HG03521 (cell line): ENCODE results near the gene SERPINB7.
"Not testable (repeated sequence)": the region's sequence is repeated elsewhere in the genome, so short reads cannot be mapped to it uniquely, and the experiment has no call there.

Experiments
- ATAC-seq: cut with Tn5 transposase; IDR thresholded peaks from one replicate; pipeline ENCODE4 v1.9.1; 2021; ENCODE audit warnings: mild to moderate bottlenecking, moderate library complexity; ENCODE audit not compliant: unreplicated experiment

SERPINB7 gene

GRCh38 chr18:63775166-63775730 is at the start of gene SERPINB7:
TSS of gene SERPINB7 (plus strand) at chr18:63775418. CDS start at chr18:63782373, 6,955 bp downstream.
- no peak for ATAC-seq

GRCh38 chr18:63725682-63726480 is 49.3 kb upstream of the SERPINB7 start:
- no peak for ATAC-seq

GRCh38 chr18:63730773-63731172 is 44.4 kb upstream of the SERPINB7 start:
- ATAC-seq = no peak

- no peak for ATAC-seq
These were observed 44.0 kb upstream of the SERPINB7 start for GRCh38 chr18:63731215-63731614.

GRCh38 chr18:63736876-63737275 is 38.3 kb upstream of the SERPINB7 start:
- no peak for ATAC-seq

- no peak for ATAC-seq
These were observed 33.4 kb upstream of the SERPINB7 start for GRCh38 chr18:63741769-63742168.

GRCh38 chr18:63747006-63747405 is 28.2 kb upstream of the SERPINB7 start:
- no peak for ATAC-seq

- ATAC-seq = no peak
These were observed 25.7 kb upstream of the SERPINB7 start for GRCh38 chr18:63749489-63749888.

- no peak for ATAC-seq
These were observed 22.6 kb upstream of the SERPINB7 start for GRCh38 chr18:63752636-63753035.

- ATAC-seq = no peak
These were observed 21.5 kb upstream of the SERPINB7 start for GRCh38 chr18:63753676-63754075.

- ATAC-seq = no peak
These were observed 17.7 kb upstream of the SERPINB7 start for GRCh38 chr18:63757541-63757940.

- no peak for ATAC-seq
These were observed 16.5 kb upstream of the SERPINB7 start for GRCh38 chr18:63758615-63759240.

GRCh38 chr18:63759786-63760185 is 15.4 kb upstream of the SERPINB7 start:
- not testable (repeated sequence) for ATAC-seq

GRCh38 chr18:63762518-63762917 is 12.7 kb upstream of the SERPINB7 start:
- no peak for ATAC-seq

- ATAC-seq = no peak
These were observed 11.2 kb upstream of the SERPINB7 start for GRCh38 chr18:63763831-63764600.

- no peak for ATAC-seq
These were observed 9.4 kb upstream of the SERPINB7 start for GRCh38 chr18:63765837-63766236.

- no peak for ATAC-seq
These were observed 1.7 kb upstream of the SERPINB7 start for GRCh38 chr18:63773551-63773950.

- no peak for ATAC-seq
These were observed 707 bp upstream of the SERPINB7 start for GRCh38 chr18:63774511-63774910.

- ATAC-seq = no peak
These were observed 4.2 kb downstream of the SERPINB7 start for GRCh38 chr18:63779386-63779785.

- ATAC-seq = no peak
These were observed 8.2 kb downstream of the SERPINB7 start for GRCh38 chr18:63783394-63783793.

GRCh38 chr18:63784787-63785452 is 9.7 kb downstream of the SERPINB7 start:
- no peak for ATAC-seq
